HCT116 (cell line): ENCODE data around the gene TTR.

ENCODE experiments used
- EGR1 ChIP-seq: IDR thresholded peaks from 2 replicates; pipeline ENCODE4 v1.6.1; 2012; ENCODE audit warnings: low read depth
- ELF1 ChIP-seq: IDR thresholded peaks from 2 replicates; pipeline ENCODE4 v1.6.1; 2012; ENCODE audit warnings: low read depth, borderline replicate concordance
- EZH2 ChIP-seq: fragments of 200-600 bp; sonication (generic); IDR thresholded peaks from 2 replicates; pipeline ENCODE4 v1.6.1; 2017; ENCODE audit warnings: antibody characterized with exemption, mixed run types
- EZH2phosphoT487 ChIP-seq: fragments of 200-600 bp; IDR thresholded peaks from 2 replicates; pipeline ENCODE4 v1.6.1; 2018; ENCODE audit warnings: antibody characterized with exemption, borderline replicate concordance
- JUND ChIP-seq: IDR thresholded peaks from 2 replicates; pipeline ENCODE4 v1.6.1; 2012
- POLR2A ChIP-seq: IDR thresholded peaks from 2 replicates; pipeline ENCODE4 v1.7.0; 2011; ENCODE audit warnings: borderline replicate concordance; ENCODE audit not compliant: insufficient read depth, insufficient read length; ENCODE audit errors: extremely low read depth
- POLR2AphosphoS5 ChIP-seq: IDR thresholded peaks from 2 replicates; pipeline ENCODE4 v1.6.1; 2011; ENCODE audit warnings: mild to moderate bottlenecking, low read depth, low read length, moderate library complexity
- RAD21 ChIP-seq: IDR thresholded peaks from 2 replicates; pipeline ENCODE4 v1.6.1; 2012; ENCODE audit warnings: low read depth, mild to moderate bottlenecking
- ZNF274 ChIP-seq: fragments of 200-500 bp; sonication (Bioruptor generic); IDR thresholded peaks from 2 replicates; pipeline ENCODE4 v1.6.1; 2014; ENCODE audit warnings: mild to moderate bottlenecking, low read depth, low read length, inconsistent platforms
- TF ChIP-seq, protein P1 (sequence below), 3 experiments: fragments of 200-600 bp in 1 of 3; sonication (generic) in 1 of 3; IDR thresholded peaks in 2 of 3; conservative IDR thresholded peaks in 1 of 3; 2 replicates each; pipeline ENCODE4 v1.5.1; 2012 to 2017; ENCODE audit warnings: low read depth in 2 of 3, low read length in 2 of 3, antibody characterized with exemption in 1 of 3, borderline replicate concordance in 1 of 3, control low read depth in 1 of 3, mild to moderate bottlenecking in 1 of 3, mixed read lengths in 1 of 3, mixed run types in 1 of 3, moderate library complexity in 1 of 3; ENCODE audit not compliant: insufficient read depth in 1 of 3
- TF ChIP-seq, protein P2 (sequence below): IDR thresholded peaks from 2 replicates; pipeline ENCODE4 v1.6.1; 2012; ENCODE audit warnings: low read depth

DNA sequence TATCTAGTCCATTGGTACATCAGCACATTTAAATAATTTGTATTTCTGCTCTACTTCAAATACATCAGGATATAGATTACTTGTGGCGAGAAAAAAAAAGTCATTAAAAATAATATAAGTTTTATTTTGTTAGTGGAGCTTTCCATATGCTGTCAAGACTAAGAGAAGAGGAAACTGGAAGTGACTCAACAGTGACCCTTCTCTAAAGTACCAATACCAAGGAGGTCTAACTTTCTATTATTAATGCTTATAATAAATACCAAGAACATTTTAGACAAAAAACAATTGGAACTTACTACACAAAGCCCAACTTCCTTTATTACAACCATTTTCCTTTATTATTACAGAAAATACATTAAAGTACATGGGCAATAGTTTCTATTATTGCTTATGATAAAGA lies 39.8 kb downstream of the TTR start:
- TF ChIP-seq, protein P1, sequence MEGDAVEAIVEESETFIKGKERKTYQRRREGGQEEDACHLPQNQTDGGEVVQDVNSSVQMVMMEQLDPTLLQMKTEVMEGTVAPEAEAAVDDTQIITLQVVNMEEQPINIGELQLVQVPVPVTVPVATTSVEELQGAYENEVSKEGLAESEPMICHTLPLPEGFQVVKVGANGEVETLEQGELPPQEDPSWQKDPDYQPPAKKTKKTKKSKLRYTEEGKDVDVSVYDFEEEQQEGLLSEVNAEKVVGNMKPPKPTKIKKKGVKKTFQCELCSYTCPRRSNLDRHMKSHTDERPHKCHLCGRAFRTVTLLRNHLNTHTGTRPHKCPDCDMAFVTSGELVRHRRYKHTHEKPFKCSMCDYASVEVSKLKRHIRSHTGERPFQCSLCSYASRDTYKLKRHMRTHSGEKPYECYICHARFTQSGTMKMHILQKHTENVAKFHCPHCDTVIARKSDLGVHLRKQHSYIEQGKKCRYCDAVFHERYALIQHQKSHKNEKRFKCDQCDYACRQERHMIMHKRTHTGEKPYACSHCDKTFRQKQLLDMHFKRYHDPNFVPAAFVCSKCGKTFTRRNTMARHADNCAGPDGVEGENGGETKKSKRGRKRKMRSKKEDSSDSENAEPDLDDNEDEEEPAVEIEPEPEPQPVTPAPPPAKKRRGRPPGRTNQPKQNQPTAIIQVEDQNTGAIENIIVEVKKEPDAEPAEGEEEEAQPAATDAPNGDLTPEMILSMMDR (IDR thresholded peaks at IDR 0.05 in 2 of 3, conservative IDR thresholded peaks at IDR 0.05 in 1 of 3; ENCODE audit: borderline replicate concordance in 1 of 3, insufficient read depth in 1 of 3, low read depth in 2 of 3, low read length in 2 of 3): no peak
- TF ChIP-seq POLR2A: no peak
- no peak for TF ChIP-seq EGR1
- no peak for TF ChIP-seq ZNF274
- no peak for TF ChIP-seq RAD21
- no peak for TF ChIP-seq EZH2
- no peak for TF ChIP-seq EZH2phosphoT487
- TF ChIP-seq, protein P2, sequence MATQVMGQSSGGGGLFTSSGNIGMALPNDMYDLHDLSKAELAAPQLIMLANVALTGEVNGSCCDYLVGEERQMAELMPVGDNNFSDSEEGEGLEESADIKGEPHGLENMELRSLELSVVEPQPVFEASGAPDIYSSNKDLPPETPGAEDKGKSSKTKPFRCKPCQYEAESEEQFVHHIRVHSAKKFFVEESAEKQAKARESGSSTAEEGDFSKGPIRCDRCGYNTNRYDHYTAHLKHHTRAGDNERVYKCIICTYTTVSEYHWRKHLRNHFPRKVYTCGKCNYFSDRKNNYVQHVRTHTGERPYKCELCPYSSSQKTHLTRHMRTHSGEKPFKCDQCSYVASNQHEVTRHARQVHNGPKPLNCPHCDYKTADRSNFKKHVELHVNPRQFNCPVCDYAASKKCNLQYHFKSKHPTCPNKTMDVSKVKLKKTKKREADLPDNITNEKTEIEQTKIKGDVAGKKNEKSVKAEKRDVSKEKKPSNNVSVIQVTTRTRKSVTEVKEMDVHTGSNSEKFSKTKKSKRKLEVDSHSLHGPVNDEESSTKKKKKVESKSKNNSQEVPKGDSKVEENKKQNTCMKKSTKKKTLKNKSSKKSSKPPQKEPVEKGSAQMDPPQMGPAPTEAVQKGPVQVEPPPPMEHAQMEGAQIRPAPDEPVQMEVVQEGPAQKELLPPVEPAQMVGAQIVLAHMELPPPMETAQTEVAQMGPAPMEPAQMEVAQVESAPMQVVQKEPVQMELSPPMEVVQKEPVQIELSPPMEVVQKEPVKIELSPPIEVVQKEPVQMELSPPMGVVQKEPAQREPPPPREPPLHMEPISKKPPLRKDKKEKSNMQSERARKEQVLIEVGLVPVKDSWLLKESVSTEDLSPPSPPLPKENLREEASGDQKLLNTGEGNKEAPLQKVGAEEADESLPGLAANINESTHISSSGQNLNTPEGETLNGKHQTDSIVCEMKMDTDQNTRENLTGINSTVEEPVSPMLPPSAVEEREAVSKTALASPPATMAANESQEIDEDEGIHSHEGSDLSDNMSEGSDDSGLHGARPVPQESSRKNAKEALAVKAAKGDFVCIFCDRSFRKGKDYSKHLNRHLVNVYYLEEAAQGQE: no peak
- no peak for TF ChIP-seq POLR2AphosphoS5
- TF ChIP-seq ELF1: no peak
- TF ChIP-seq JUND: no peak
